NCI-H1105 (cell line): ENCODE measurements around the gene TTC27.
A peak's percentile ranks its signal among the peaks of the same experiment; 100 is the strongest.
"Not testable (repeated sequence)": the region's sequence is repeated elsewhere in the genome, so short reads cannot be mapped to it uniquely, and the experiment has no call there.

Experiments
- DNase-seq: peaks from one replicate; lab custom pipeline; 2025; lab: John Stamatoyannopoulos, UW

TTC27 gene

DNA sequence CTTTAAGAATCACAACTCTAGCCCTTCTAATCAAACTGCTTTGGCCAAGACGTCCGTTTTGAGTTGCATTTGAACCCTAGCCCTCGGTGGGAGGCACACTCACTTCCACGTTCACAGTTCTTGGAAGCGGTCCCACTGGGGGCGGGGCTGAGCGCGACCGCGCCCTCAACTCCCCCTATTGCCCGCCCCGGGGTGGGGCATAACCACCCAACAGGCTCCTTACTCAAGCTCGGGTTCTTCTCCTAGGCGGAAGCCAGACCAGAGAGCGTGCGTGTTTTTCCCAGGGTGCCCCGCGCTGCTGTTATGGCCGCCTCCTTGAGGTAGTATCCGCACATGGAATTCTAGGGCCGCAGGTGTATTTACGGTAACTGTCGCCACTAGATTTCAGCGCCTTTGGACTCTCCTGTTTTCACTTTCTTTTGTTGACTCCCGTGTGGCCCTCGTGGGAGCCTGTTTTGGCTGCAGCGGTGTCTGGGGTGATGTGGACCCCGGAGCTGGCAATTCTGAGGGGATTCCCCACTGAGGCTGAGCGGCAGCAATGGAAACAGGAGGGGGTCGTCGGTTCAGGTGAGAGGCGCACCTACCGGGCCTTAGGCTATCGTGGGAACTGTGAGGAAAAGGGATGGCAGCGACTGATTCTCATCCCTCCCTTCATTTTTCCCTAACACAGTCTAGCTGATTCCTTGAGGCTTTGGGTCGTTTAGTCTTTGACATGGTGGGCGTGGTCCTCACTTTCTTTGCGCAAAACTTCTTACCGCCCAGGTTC lies at the start of gene TTC27:
Gene TTC27 (plus strand): TSS at position 237 of the 766 bp plus-strand sequence. CDS start 243 bp downstream, at position 480.
- DNase-seq, result peak; percentile 81

GRCh38 chr2:32591669-32592463 lies 36.0 kb upstream of the TTC27 start:
- DNase-seq, result no peak

- DNase-seq, result no peak
Measured at GRCh38 chr2:32594573-32594972, 33.3 kb upstream of the TTC27 start.

GRCh38 chr2:32611366-32611765 lies 16.5 kb upstream of the TTC27 start:
- DNase-seq, result no peak

GRCh38 chr2:32611771-32612170 lies 16.1 kb upstream of the TTC27 start:
- DNase-seq, result no peak

- DNase-seq, result no peak
Measured at GRCh38 chr2:32614084-32614483, 13.8 kb upstream of the TTC27 start.

DNA sequence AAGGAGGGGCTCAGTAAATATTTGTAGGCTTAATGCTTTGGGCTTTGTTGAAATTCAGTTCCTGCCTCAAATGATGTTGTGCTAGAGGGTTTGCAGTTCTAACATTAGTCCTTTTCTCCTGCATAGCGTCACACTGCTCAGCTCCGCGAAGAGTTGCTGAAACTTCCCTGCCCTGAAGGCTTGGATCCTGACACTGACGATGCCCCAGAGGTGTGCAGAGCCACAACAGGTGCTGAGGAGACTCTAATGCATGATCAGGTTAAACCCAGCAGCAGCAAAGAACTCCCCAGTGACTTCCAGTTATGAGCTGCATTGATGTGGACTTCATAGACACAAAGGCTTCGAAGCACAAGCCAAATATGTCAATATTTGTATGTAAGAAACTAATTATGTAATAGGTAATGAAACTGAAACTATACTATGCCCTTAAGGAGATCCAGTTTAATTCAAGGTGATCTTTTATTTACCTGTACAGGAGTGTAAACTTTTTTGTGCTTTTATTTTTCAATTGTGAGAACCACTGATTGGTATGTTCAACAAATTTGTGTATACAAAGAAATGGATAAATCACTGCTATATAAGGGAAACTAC lies 10.2 kb upstream of the TTC27 start:
- DNase-seq, result no peak

GRCh38 chr2:32622570-32623310 lies 5.1 kb upstream of the TTC27 start:
- DNase-seq, result no peak

- DNase-seq, result no peak
Measured at GRCh38 chr2:32623311-32623706, 4.5 kb upstream of the TTC27 start.

GRCh38 chr2:32624812-32625211 lies 3.0 kb upstream of the TTC27 start:
- DNase-seq, result no peak

- no peak for DNase-seq
Measured at GRCh38 chr2:32626639-32627221, 1.1 kb upstream of the TTC27 start.

- DNase-seq, result no peak
Measured at GRCh38 chr2:32627441-32627813, 423 bp upstream of the TTC27 start.

DNA sequence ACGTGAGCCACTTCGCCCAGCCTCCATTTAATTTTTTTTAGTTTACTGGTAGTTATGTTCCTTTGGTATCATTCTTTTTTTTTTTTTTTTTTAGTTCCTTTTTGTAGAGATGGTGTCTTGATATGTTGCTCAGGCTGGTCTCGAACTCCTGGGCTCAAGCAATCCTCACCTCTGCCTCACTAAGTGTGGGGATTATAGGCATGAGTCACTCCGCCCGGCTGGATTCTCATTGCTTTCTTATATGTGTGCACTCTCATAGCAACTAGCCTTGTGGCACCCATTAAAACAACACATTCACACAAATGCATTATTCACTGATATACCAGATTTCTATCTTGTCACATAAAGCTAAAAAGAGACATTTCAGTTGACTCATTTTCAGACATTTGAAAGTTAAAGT lies 4.2 kb downstream of the TTC27 start:
- DNase-seq, result no peak

- no peak for DNase-seq
Measured at GRCh38 chr2:32633040-32633439, 5.2 kb downstream of the TTC27 start.

DNA sequence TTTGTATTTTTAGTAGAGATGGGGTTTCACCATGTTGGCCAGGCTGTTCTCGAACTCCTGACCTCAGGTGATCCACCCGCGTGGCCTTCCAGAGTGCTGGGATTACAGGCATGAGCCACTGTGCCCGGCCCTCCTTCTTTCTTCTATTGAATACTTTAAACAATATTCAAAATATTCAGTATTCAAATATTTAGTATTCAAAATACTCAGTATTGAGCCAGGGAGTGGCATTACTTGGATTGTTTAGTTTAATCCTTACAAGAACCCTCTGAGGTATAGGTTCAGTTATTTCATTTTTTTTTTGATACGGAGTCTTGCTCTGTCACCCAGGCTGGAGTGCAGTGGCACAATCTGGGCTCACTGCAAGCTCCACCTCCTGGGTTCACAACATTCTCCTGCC lies 10.7 kb downstream of the TTC27 start:
- DNase-seq, result not testable (repeated sequence)

DNA sequence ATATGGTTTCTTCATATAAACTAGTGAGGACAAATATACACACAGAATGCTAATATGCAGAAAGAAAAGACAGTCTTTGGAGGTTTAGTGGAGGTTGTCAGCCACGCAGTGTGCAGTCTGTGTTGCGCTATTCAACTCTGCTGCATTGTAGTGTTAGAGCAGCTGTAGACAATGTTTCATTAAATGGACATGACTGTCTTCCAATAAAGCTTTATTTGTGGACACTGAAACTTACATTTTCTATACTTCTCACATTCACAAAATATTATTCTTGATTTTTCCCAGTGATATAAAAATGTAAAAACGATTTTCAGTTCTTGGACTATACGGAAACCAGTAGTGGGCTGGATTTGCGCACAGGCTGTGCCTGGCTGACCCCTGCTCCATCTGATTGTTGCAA lies 13.3 kb downstream of the TTC27 start:
- DNase-seq, result no peak

- DNase-seq, result no peak
Measured at GRCh38 chr2:32647180-32647651, 19.4 kb downstream of the TTC27 start.

GRCh38 chr2:32652555-32653209 lies 24.8 kb downstream of the TTC27 start:
- peak; percentile 58 for DNase-seq

DNA sequence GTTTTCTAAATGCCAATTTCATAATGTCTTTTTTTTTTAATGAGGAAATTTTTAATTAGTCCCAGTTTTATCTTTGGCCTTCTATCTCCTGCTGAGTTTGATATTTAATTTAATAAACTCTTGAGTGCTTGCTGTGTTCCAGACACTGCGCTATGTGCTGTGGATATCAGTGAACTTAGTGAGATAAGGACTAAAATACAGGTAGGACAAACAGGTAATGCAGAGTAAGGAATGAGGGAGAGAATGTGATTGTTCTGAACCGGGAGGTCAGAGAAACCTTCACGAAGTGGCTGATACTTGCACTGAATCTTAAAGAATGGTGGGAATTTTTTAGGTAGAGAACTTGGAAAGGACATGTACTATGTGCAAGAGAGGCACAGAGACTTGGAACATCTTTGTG lies 28.2 kb downstream of the TTC27 start:
- no peak for DNase-seq

- DNase-seq, result no peak
Measured at GRCh38 chr2:32663864-32664263, 36.0 kb downstream of the TTC27 start.

DNA sequence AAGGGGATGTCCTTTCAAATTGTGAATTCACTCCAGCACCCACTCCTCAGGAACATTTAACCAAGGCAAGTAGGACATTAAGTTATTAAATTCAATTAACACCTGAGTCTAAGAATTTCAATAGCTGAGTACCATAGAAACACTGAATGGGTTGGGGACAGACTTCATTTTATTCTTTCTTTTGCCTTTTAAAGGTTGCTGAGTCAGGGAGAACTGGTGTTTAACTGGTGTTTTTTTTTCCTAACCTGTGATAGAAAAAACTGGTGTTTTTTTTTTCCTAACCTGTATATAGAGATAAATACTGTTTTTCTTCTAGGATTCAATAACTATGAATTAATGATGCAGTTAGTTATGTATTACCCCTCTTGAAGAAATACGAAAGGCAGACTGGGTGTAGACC lies 38.9 kb downstream of the TTC27 start:
- no peak for DNase-seq
